ENCODE measurements around the gene BLOC1S5. TPM values are rescaled to one million over a fixed set of nuclear protein-coding genes. Genes with fewer than 3 reads are reported as not detected.
"Not testable (repeated sequence)": the region's sequence is repeated elsewhere in the genome, so short reads cannot be mapped to it uniquely, and the experiment has no call there.

The BLOC1S5 gene
- total RNA-seq, 1 donor from 2014 or later, result 19.1 TPM

DNA sequence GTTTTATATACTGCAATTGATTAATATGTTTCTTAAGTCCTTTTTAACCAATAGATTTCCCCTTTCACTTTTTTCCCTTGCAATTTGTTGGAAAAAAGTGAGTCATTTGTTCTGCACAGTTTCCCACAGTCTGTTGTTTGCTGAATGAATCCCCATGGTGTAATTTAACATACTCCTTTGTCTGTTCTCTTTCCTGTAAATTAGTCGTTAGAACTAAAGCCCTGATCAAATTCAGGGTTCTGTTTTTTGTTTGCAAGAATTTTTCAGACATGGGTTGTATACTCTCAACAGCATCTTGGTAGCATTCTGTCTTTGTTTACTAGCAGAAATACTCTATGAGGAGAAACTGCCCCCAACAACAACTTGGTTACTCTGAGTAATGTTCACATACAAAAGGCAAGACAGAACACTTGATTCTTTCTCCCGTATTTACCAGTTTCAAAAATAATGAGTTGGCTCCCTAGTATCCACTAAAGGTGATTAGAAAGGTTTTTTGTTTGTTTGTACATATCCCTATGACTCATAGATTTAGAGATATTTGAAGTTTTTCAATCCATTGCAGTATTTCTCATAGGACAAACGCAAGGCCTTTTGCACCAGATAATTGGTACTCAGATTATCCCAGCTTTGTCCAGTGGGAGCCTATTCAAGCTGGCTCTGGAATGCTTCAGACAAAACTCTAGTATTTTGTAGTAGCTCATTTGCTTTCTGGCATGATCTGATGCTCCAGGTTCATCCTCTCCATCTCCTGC, 16.5 kb downstream of the BLOC1S5 start:
- intact Hi-C loops (cut with micrococcal nuclease), result no loop called here

GRCh38 chr6:8045769-8046168, 18.4 kb downstream of the BLOC1S5 start:
- intact Hi-C loops (cut with micrococcal nuclease), result not testable (repeated sequence)

DNA sequence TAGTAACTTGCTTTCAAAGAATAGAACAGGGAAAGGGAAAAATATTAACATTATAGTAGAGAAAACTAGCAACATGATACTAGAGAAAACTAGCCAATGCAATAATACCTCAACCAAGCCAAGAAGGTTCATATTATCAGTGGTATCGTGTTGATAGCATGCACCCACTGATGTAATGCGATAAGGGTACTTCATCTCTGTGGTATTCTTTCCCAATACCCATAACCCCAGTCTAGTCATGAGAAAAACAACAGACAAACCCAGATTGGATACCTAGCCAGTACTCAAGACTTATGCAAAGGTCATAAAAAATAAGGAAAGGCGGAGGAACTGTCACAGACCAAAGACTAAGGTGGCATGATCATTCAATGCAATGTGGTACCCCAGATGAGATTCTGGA, 21.0 kb downstream of the BLOC1S5 start:
- intact Hi-C loops (cut with micrococcal nuclease), result no loop called here

DNA sequence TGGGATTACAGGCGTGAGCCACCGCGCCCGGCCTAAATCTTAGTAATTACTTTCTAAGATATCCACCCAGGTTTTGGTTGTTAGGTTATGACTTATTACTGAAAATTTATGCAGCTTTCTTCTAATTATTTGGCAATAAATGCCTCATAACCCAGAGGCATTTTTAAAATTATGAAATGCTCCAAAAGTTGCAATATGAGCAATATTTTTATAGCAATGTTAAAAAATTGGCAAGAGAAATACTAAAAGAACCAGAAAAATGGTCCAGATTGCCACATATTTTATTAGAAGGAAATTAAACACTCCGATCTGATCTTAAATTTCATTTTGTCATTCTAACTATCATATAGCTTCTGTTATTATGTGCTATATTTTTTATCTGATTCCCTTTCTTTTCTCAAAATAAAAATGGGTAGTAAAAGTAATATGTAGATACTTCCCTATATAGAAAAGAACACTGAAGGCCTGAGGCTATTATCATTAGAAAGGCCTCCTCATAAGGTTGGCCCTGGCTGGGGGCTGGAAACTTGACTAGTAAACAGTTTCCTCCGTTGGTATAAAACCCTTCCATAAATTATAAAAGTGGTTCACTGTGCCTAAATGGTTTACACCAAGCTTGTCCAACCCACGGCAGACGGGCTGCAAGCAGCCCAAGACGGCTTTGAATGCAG, 22.1 kb downstream of the BLOC1S5 start:
- intact Hi-C loops (cut with micrococcal nuclease), result no loop called here

GRCh38 chr6:8034107-8034506, 30.1 kb downstream of the BLOC1S5 start:
- intact Hi-C loops (cut with micrococcal nuclease), result not testable (repeated sequence)

GRCh38 chr6:8030920-8031319, 33.3 kb downstream of the BLOC1S5 start:
- intact Hi-C loops (cut with micrococcal nuclease), result no loop called here

- intact Hi-C loops (cut with micrococcal nuclease), result no loop called here
Observed at GRCh38 chr6:8029243-8029870, 34.8 kb downstream of the BLOC1S5 start.

GRCh38 chr6:8027965-8028651, 36.1 kb downstream of the BLOC1S5 start:
- intact Hi-C loops (cut with micrococcal nuclease), result no loop called here

- intact Hi-C loops (cut with micrococcal nuclease), result no loop called here
Observed at GRCh38 chr6:8026800-8027199, 37.4 kb downstream of the BLOC1S5 start.

GRCh38 chr6:8025191-8025590, 39.0 kb downstream of the BLOC1S5 start:
- intact Hi-C loops (cut with micrococcal nuclease), result no loop called here

GRCh38 chr6:8023638-8024037, 40.6 kb downstream of the BLOC1S5 start:
- intact Hi-C loops (cut with micrococcal nuclease), result no loop called here

DNA sequence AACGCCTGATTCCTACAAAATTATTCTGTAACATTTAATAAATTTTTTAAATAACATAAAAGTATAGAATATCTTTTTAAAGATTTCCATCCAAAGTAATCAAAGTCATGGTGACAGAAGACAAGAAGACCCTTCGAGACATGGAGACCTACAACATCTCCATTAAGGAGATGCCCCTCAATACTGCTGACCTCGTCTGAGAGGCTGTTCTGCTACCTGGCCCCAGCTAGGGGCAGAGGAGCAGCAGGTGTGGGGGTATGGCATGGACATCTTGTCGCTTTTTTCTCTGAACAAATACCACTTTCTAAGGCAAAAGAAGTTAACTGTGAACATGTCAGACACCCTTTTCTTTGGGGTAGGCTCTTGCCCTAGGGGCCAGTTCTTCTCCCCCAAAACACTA, 44.1 kb downstream of the BLOC1S5 start:
- intact Hi-C loops (cut with micrococcal nuclease), result no loop called here

- intact Hi-C loops (cut with micrococcal nuclease), result loop anchor here (2.0 to 5.0 kb wide), 2 partner anchors 47 to 85 kb away; partner anchors contain the start of genes BLOC1S5 and EEF1E1
Observed at GRCh38 chr6:8017705-8018104, 46.5 kb downstream of the BLOC1S5 start.

DNA sequence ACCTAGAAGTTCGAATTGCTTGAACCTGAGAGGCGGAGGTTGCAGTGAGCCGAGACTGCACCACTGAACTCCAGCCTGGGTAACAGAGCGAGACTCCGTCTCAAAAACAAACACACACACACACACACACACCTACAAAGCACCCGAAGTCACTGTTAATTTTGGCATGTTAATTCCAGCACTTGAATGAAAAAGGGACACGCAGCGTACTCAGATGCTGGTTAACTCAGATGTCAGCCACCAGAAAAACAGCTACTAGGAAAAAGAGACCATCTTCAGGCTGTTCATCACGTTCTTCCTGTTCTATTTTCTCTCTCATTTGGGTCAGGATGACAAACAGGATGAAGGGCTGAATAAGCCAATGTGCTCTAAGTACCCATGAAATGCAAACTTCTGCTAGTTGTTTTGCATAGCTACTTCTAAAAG, 46.9 kb downstream of the BLOC1S5 start:
- intact Hi-C loops (cut with micrococcal nuclease), result loop anchor here (2.0 to 5.0 kb wide), 2 partner anchors 48 to 85 kb away; partner anchors contain the start of genes BLOC1S5 and EEF1E1

GRCh38 chr6:8014947-8015346, 49.2 kb downstream of the BLOC1S5 start:
- intact Hi-C loops (cut with micrococcal nuclease), result loop anchor here (5.0 kb wide), 1 partner anchor 87 kb away; the partner anchor contains the start of gene EEF1E1

- intact Hi-C loops (cut with micrococcal nuclease), result no loop called here
Observed at GRCh38 chr6:8013763-8014162, 50.4 kb downstream of the BLOC1S5 start.

GRCh38 chr6:8006208-8006607, 58.0 kb downstream of the BLOC1S5 start:
- intact Hi-C loops (cut with micrococcal nuclease), result loop anchor here (1.0 kb wide), 2 partner anchors 52 to 285 kb away; no protein-coding TSS in a partner anchor

GRCh38 chr6:8005136-8005535, 59.1 kb downstream of the BLOC1S5 start:
- intact Hi-C loops (cut with micrococcal nuclease), result no loop called here

DNA sequence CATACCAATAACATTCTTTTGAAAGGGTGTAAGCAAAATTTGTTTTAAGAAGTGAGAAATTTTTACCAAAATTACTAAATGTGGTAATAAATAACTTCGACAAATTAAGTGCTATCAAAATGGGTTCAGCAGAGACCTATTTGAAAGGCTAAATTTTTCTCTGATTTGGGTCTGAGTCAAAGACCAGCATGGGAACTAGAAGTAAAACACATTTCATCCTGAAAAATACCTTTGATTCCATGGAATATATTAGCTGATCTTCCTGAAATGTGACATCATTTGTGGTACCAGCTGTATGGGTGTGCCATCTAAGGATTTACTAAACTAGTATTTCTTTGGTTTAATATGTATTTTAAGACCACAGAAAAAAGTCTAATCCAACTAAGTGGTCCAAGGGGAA, 63.6 kb downstream of the BLOC1S5 start:
- intact Hi-C loops (cut with micrococcal nuclease), result loop anchor here (5.0 kb wide), 1 partner anchor 88 kb away; the partner anchor contains the start of gene TXNDC5

- intact Hi-C loops (cut with micrococcal nuclease), result loop anchor here (5.0 kb wide), 1 partner anchor 88 kb away; the partner anchor contains the start of gene TXNDC5
Observed at GRCh38 chr6:8000188-8000596, 64.0 kb downstream of the BLOC1S5 start.

GRCh38 chr6:7999201-7999600, 65.0 kb downstream of the BLOC1S5 start:
- intact Hi-C loops (cut with micrococcal nuclease), result no loop called here
